ENCODE measurements around the gene KRT20. TPM values are rescaled to one million over a fixed set of nuclear protein-coding genes. Genes with fewer than 3 reads are reported as not detected.
A peak's percentile ranks its signal among the peaks of the same experiment; 100 is the strongest.
"Not testable (repeated sequence)": the region's sequence is repeated elsewhere in the genome, so short reads cannot be mapped to it uniquely, and the experiment has no call there.

The KRT20 gene
- polyA plus RNA-seq, 1 donor, result not detected

- DNase-seq (ENCODE audit: low read depth), result no peak
These were observed 15.8 kb upstream of the KRT20 start for GRCh38 chr17:40900809-40901356.

GRCh38 chr17:40896916-40897455 is 11.9 kb upstream of the KRT20 start:
- DNase-seq (ENCODE audit: low read depth), result no peak

GRCh38 chr17:40895106-40895730 is 10.2 kb upstream of the KRT20 start:
- no peak for DNase-seq (ENCODE audit: low read depth)

GRCh38 chr17:40888196-40888720 is 3.2 kb upstream of the KRT20 start:
- no peak for DNase-seq (ENCODE audit: low read depth)

- no peak for DNase-seq (ENCODE audit: low read depth)
These were observed 1.0 kb upstream of the KRT20 start for GRCh38 chr17:40886090-40886489.

GRCh38 chr17:40883626-40884334 is 1.3 kb downstream of the KRT20 start:
- DNase-seq (ENCODE audit: low read depth), result no peak

GRCh38 chr17:40883031-40883430 is 2.0 kb downstream of the KRT20 start:
- DNase-seq (ENCODE audit: low read depth), result no peak

GRCh38 chr17:40879026-40879425 is 6.0 kb downstream of the KRT20 start:
- no peak for DNase-seq (ENCODE audit: low read depth)

GRCh38 chr17:40878044-40878443 is 7.0 kb downstream of the KRT20 start:
- DNase-seq (ENCODE audit: low read depth), result no peak

- DNase-seq (ENCODE audit: low read depth), result no peak
These were observed 11.2 kb downstream of the KRT20 start for GRCh38 chr17:40873801-40874200.

GRCh38 chr17:40873255-40873654 is 11.8 kb downstream of the KRT20 start:
- no peak for DNase-seq (ENCODE audit: low read depth)

GRCh38 chr17:40872416-40872815 is 12.6 kb downstream of the KRT20 start:
- no peak for DNase-seq (ENCODE audit: low read depth)

- DNase-seq (ENCODE audit: low read depth), result no peak
These were observed 13.7 kb downstream of the KRT20 start for GRCh38 chr17:40871316-40871715.

GRCh38 chr17:40870136-40870535 is 14.9 kb downstream of the KRT20 start:
- no peak for DNase-seq (ENCODE audit: low read depth)

- DNase-seq (ENCODE audit: low read depth), result no peak
These were observed 18.2 kb downstream of the KRT20 start, which contains the start of gene KRT12 for GRCh38 chr17:40866838-40867237. KRT12 (minus strand) TSS chr17:40867223; CDS start chr17:40867186, 37 bp downstream.

- no peak for DNase-seq (ENCODE audit: low read depth)
These were observed 20.2 kb downstream of the KRT20 start for GRCh38 chr17:40864661-40865390.

- DNase-seq (ENCODE audit: low read depth), result no peak
These were observed 21.9 kb downstream of the KRT20 start for GRCh38 chr17:40862985-40863733.

- no peak for DNase-seq (ENCODE audit: low read depth)
These were observed 25.5 kb downstream of the KRT20 start for GRCh38 chr17:40859536-40859935.

GRCh38 chr17:40858667-40859066 is 26.4 kb downstream of the KRT20 start:
- not testable (repeated sequence) for DNase-seq (ENCODE audit: low read depth)

- peak; percentile 60 for DNase-seq (ENCODE audit: low read depth)
These were observed 27.5 kb downstream of the KRT20 start for GRCh38 chr17:40857535-40857934.

GRCh38 chr17:40854175-40854814 is 30.7 kb downstream of the KRT20 start:
- DNase-seq (ENCODE audit: low read depth), result no peak
